SK-N-SH (cell line): ENCODE data around the gene RRP1B. TPM values are rescaled to one million over a fixed set of nuclear protein-coding genes. Genes with fewer than 3 reads are reported as not detected.

Source experiments
- CTCF ChIA-PET: fragments of 300-600, 350-600 bp; formaldehyde crosslinking; extraction: SDS; loops from one replicate; lab custom pipeline; 2021; lab: Yijun Ruan, JAX
- POLR2A ChIA-PET: fragments of 350-600 bp; sonication (Branson Sonifier 250); formaldehyde crosslinking; extraction: SDS; loops from one replicate; lab custom pipeline; 2020; ENCODE audit warnings: antibody characterized with exemption, inconsistent platforms; lab: Yijun Ruan, JAX
- DNase-seq: peaks from one replicate; pipeline ENCODE4 v3.0.0; 2012
- H2AFZ ChIP-seq: fragments of 200-600 bp; sonication (generic); 2 replicates; pipeline ENCODE4 v1.8.1; 2016; ENCODE audit warnings: antibody characterized with exemption, mild to moderate bottlenecking, low read depth
- H3F3A ChIP-seq: fragments of 200-600 bp; sonication (generic); replicated peaks from 2 replicates; pipeline ENCODE3; 2016; ENCODE audit warnings: antibody characterized with exemption, mild to moderate bottlenecking; ENCODE audit not compliant: insufficient read depth
- H3K27ac ChIP-seq, 2 experiments: fragments of 200-500 bp in 1 of 2; fragments of 200-600 bp in 1 of 2; sonication (Bioruptor generic) in 1 of 2; sonication (generic), shearing (Covaris generic) in 1 of 2; 2 replicates each; pipeline versions ENCODE4 v1.5.1 to v1.6.1; 2014 to 2016; ENCODE audit warnings: low read depth in 2 of 2, inconsistent platforms in 1 of 2, low read length in 1 of 2, mild to moderate bottlenecking in 1 of 2, mixed read lengths in 1 of 2
- H3K27me3 ChIP-seq: fragments of 200-600 bp; sonication (generic), shearing (Covaris generic); 2 replicates; pipeline ENCODE4 v1.6.1; 2016; ENCODE audit warnings: mixed run types; ENCODE audit not compliant: insufficient read depth
- H3K36me3 ChIP-seq, 2 experiments: fragments of 200-500 bp in 1 of 2; fragments of 200-600 bp in 1 of 2; sonication (Bioruptor generic) in 1 of 2; sonication (generic) in 1 of 2; replicated peaks in 1 of 2; 2 replicates each; pipeline versions ENCODE3 to v1.5.1; 2014 to 2016; ENCODE audit warnings: low read length in 1 of 2, mild to moderate bottlenecking in 1 of 2; ENCODE audit not compliant: insufficient read depth in 2 of 2, control insufficient read depth in 1 of 2
- H3K4me1 ChIP-seq, 2 experiments: fragments of 200-500 bp in 1 of 2; fragments of 200-600 bp in 1 of 2; sonication (Bioruptor generic) in 1 of 2; sonication (generic), shearing (Covaris generic) in 1 of 2; 2 replicates each; pipeline versions ENCODE4 v1.5.1 to v1.6.1; 2014 to 2016; ENCODE audit warnings: low read depth in 1 of 2, low read length in 1 of 2, mixed run types in 1 of 2; ENCODE audit not compliant: insufficient read depth in 2 of 2, control insufficient read depth in 1 of 2
- H3K4me2 ChIP-seq: fragments of 200-600 bp; sonication (generic), shearing (Covaris generic); 2 replicates; pipeline ENCODE4 v1.6.1; 2017; ENCODE audit warnings: mixed run types
- H3K4me3 ChIP-seq, 2 experiments: fragments of 200-500 bp in 1 of 2; fragments of 200-600 bp in 1 of 2; sonication (Bioruptor generic) in 1 of 2; sonication (generic), shearing (Covaris generic) in 1 of 2; 2 replicates each; pipeline versions ENCODE4 v1.5.1 to v1.8.1; 2014 to 2016; ENCODE audit warnings: low read depth in 2 of 2, inconsistent platforms in 1 of 2, low read length in 1 of 2, mild to moderate bottlenecking in 1 of 2, mixed read lengths in 1 of 2, moderate library complexity in 1 of 2
- H3K79me2 ChIP-seq: fragments of 200-600 bp; sonication (generic); 2 replicates; pipeline ENCODE4 v1.8.1; 2017; ENCODE audit warnings: mild to moderate bottlenecking; ENCODE audit not compliant: insufficient read depth
- H3K9ac ChIP-seq: fragments of 200-600 bp; sonication (generic); 2 replicates; pipeline ENCODE4 v1.6.1; 2017; ENCODE audit warnings: mixed run types
- H3K9me2 ChIP-seq: fragments of 200-600 bp; sonication (generic); 2 replicates; pipeline ENCODE4 v1.6.1; 2017; ENCODE audit warnings: mixed run types
- H3K9me3 ChIP-seq: fragments of 200-600 bp; sonication (generic); 2 replicates; pipeline ENCODE4 v1.6.1; 2017; ENCODE audit warnings: mixed run types, mild to moderate bottlenecking, moderate library complexity
- H4K20me1 ChIP-seq: fragments of 200-600 bp; sonication (generic); 2 replicates; pipeline ENCODE4 v1.6.1; 2017; ENCODE audit warnings: mild to moderate bottlenecking, mixed run types; ENCODE audit not compliant: insufficient read depth
- CHD2 ChIP-seq: fragments of 150-350 bp; IDR thresholded peaks from 2 replicates; pipeline ENCODE4 v1.6.1; 2018; ENCODE audit warnings: low read length; ENCODE audit not compliant: partially characterized antibody
- EZH2phosphoT487 ChIP-seq: fragments of 200-600 bp; sonication (generic); IDR thresholded peaks from 2 replicates; pipeline ENCODE4 v1.6.1; 2017; ENCODE audit warnings: low read depth, mixed run types, mild to moderate bottlenecking, antibody characterized with exemption, moderate library complexity, borderline replicate concordance
- FOXJ3 ChIP-seq: sonication (generic); formaldehyde crosslinking; IDR thresholded peaks from 2 replicates; pipeline ENCODE4 v1.5.1; 2020; ENCODE audit warnings: mild to moderate bottlenecking, missing genetic modification reagents
- FOXM1 ChIP-seq: IDR thresholded peaks from 2 replicates; pipeline ENCODE4 v1.4.0; 2012; ENCODE audit warnings: low read depth, mild to moderate bottlenecking
- JUND ChIP-seq: IDR thresholded peaks from 2 replicates; pipeline ENCODE4 v1.4.0; 2012
- MAX ChIP-seq: IDR thresholded peaks from 2 replicates; pipeline ENCODE4 v1.4.0; 2012; ENCODE audit warnings: low read depth
- MEF2A ChIP-seq: IDR thresholded peaks from 2 replicates; pipeline ENCODE4 v1.4.0; 2012; ENCODE audit warnings: low read depth, borderline replicate concordance
- MXI1 ChIP-seq: IDR thresholded peaks from 2 replicates; pipeline ENCODE4 v1.6.1; 2012; ENCODE audit warnings: mild to moderate bottlenecking, low read depth, low read length, improper control_type of control experiment
- NFIC ChIP-seq: IDR thresholded peaks from 2 replicates; pipeline ENCODE4 v1.4.0; 2012; ENCODE audit warnings: borderline replicate concordance
- NRF1 ChIP-seq: IDR thresholded peaks from 2 replicates; pipeline ENCODE4 v1.6.1; 2012; ENCODE audit warnings: low read depth, mild to moderate bottlenecking, low read length
- RAD21 ChIP-seq: IDR thresholded peaks from 2 replicates; pipeline ENCODE4 v1.6.1; 2012; ENCODE audit warnings: mild to moderate bottlenecking, low read length
- RCOR1 ChIP-seq: fragments of 150-350 bp; IDR thresholded peaks from 2 replicates; pipeline ENCODE4 v1.6.1; 2017; ENCODE audit warnings: antibody characterized with exemption, low read length
- SMC3 ChIP-seq: IDR thresholded peaks from 2 replicates; pipeline ENCODE4 v1.6.1; 2012; ENCODE audit warnings: low read depth, low read length, improper control_type of control experiment
- TAF1 ChIP-seq: IDR thresholded peaks from 2 replicates; pipeline ENCODE4 v1.6.1; 2012; ENCODE audit warnings: low read depth, mild to moderate bottlenecking, low read length, moderate library complexity, borderline replicate concordance
- TEAD4 ChIP-seq: IDR thresholded peaks from 2 replicates; pipeline ENCODE4 v1.4.0; 2012; ENCODE audit warnings: mild to moderate bottlenecking, borderline replicate concordance; ENCODE audit not compliant: insufficient read depth
- YY1 ChIP-seq: IDR thresholded peaks from 2 replicates; pipeline ENCODE4 v1.4.0; 2012; ENCODE audit warnings: low read depth, mild to moderate bottlenecking
- WGBS: methylation state at CpG from one replicate; pipeline ENCODE4 v1.1.6; 2017; ENCODE audit warnings: low lambda C conversion rate; 5-methylcytosine and 5-hydroxymethylcytosine counted together
- polyA plus RNA-seq, 3 experiments: library from polyadenylated mRNA; depleted of rRNA; stranded (reverse); fragments of >200 nt; gene quantifications; 2 replicates each; pipeline ENCODE4 v1.2.3, GENCODE V29; 2012
- TF ChIP-seq, protein P1 (sequence below): fragments of 200-600 bp; sonication (generic); IDR thresholded peaks from 2 replicates; pipeline ENCODE4 v1.6.1; 2017; ENCODE audit warnings: antibody characterized with exemption, mild to moderate bottlenecking, moderate library complexity
- TF ChIP-seq, protein P2 (sequence below): IDR thresholded peaks from 2 replicates; pipeline ENCODE4 v1.6.1; 2012; ENCODE audit warnings: mild to moderate bottlenecking, low read depth, low read length, moderate library complexity
- TF ChIP-seq, protein P3 (sequence below): IDR thresholded peaks from 2 replicates; pipeline ENCODE4; 2012
- TF ChIP-seq, protein P4 (sequence below): fragments of 150-350 bp; IDR thresholded peaks from 2 replicates; pipeline ENCODE4 v1.6.1; 2017; ENCODE audit warnings: antibody characterized with exemption, low read length, low read depth, borderline replicate concordance

Gene RRP1B
- polyA plus RNA-seq, 1 of the 3 experiments (the other 2 are of a cell fraction): 10.4 TPM

DNA sequence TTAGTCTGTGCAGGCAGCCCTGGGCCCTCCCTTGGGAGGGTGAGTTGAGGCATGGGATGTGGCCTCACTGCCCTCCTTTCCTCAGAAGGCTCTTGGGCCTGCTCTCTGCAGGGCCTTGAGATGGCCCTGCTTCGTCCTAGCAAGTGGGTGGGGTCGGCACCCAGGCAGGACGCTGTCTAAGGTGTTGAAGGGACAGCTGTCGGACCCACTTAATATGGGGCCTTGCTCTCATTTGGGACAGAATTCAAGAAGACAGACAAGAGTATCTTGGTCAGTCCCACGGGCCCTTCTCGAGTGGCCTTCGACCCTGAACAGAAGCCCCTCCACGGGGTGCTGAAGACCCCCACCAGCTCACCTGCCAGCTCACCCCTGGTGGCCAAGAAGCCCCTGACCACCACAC lies 33.6 kb downstream of the RRP1B start (continued):
- TF ChIP-seq, protein P1, sequence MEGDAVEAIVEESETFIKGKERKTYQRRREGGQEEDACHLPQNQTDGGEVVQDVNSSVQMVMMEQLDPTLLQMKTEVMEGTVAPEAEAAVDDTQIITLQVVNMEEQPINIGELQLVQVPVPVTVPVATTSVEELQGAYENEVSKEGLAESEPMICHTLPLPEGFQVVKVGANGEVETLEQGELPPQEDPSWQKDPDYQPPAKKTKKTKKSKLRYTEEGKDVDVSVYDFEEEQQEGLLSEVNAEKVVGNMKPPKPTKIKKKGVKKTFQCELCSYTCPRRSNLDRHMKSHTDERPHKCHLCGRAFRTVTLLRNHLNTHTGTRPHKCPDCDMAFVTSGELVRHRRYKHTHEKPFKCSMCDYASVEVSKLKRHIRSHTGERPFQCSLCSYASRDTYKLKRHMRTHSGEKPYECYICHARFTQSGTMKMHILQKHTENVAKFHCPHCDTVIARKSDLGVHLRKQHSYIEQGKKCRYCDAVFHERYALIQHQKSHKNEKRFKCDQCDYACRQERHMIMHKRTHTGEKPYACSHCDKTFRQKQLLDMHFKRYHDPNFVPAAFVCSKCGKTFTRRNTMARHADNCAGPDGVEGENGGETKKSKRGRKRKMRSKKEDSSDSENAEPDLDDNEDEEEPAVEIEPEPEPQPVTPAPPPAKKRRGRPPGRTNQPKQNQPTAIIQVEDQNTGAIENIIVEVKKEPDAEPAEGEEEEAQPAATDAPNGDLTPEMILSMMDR: no peak

GRCh38 chr21:43693981-43694380 lies 34.6 kb downstream of the RRP1B start:
- WGBS: 95% methylated on average over 23 of the region's 23 CpGs
- Histone ChIP-seq H3K4me3 (no peak overlapping the region), H2AFZ (no peak overlapping the region), H3K36me3 (peaks cover 15 to 51% of the 10 kb centered on the region in 2 experiments), H3K9me2 (no peaks in the 10 kb centered on the region), H3K9me3 (no peaks in the 10 kb centered on the region), H3K4me1 (no peaks in the 10 kb centered on the region), H3K27me3 (no peaks in the 10 kb centered on the region), H3F3A (no peaks in the 10 kb centered on the region), H3K9ac (no peak overlapping the region), H3K27ac (no peak overlapping the region), H3K4me2 (no peak overlapping the region), H3K79me2 (no peaks in the 10 kb centered on the region), H4K20me1 (no peaks in the 10 kb centered on the region)
- TF ChIP-seq, protein P2, sequence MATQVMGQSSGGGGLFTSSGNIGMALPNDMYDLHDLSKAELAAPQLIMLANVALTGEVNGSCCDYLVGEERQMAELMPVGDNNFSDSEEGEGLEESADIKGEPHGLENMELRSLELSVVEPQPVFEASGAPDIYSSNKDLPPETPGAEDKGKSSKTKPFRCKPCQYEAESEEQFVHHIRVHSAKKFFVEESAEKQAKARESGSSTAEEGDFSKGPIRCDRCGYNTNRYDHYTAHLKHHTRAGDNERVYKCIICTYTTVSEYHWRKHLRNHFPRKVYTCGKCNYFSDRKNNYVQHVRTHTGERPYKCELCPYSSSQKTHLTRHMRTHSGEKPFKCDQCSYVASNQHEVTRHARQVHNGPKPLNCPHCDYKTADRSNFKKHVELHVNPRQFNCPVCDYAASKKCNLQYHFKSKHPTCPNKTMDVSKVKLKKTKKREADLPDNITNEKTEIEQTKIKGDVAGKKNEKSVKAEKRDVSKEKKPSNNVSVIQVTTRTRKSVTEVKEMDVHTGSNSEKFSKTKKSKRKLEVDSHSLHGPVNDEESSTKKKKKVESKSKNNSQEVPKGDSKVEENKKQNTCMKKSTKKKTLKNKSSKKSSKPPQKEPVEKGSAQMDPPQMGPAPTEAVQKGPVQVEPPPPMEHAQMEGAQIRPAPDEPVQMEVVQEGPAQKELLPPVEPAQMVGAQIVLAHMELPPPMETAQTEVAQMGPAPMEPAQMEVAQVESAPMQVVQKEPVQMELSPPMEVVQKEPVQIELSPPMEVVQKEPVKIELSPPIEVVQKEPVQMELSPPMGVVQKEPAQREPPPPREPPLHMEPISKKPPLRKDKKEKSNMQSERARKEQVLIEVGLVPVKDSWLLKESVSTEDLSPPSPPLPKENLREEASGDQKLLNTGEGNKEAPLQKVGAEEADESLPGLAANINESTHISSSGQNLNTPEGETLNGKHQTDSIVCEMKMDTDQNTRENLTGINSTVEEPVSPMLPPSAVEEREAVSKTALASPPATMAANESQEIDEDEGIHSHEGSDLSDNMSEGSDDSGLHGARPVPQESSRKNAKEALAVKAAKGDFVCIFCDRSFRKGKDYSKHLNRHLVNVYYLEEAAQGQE: no peak
- TF ChIP-seq, protein P3, sequence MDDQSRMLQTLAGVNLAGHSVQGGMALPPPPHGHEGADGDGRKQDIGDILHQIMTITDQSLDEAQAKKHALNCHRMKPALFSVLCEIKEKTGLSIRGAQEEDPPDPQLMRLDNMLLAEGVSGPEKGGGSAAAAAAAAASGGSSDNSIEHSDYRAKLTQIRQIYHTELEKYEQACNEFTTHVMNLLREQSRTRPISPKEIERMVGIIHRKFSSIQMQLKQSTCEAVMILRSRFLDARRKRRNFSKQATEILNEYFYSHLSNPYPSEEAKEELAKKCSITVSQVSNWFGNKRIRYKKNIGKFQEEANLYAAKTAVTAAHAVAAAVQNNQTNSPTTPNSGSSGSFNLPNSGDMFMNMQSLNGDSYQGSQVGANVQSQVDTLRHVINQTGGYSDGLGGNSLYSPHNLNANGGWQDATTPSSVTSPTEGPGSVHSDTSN: no peak
- no peak for TF ChIP-seq NFIC
- no peak for TF ChIP-seq SMC3
- TF ChIP-seq EZH2phosphoT487: no peak
- TF ChIP-seq RCOR1: no peak
- no peak for TF ChIP-seq RAD21
- TF ChIP-seq FOXJ3 (CRISPR knock-in tag): no peak
- TF ChIP-seq MAX: no peak
- no peak for TF ChIP-seq MXI1
- TF ChIP-seq TEAD4: no peak
- TF ChIP-seq, protein P4, sequence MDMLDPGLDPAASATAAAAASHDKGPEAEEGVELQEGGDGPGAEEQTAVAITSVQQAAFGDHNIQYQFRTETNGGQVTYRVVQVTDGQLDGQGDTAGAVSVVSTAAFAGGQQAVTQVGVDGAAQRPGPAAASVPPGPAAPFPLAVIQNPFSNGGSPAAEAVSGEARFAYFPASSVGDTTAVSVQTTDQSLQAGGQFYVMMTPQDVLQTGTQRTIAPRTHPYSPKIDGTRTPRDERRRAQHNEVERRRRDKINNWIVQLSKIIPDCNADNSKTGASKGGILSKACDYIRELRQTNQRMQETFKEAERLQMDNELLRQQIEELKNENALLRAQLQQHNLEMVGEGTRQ: no peak
- no peak for TF ChIP-seq TAF1
- TF ChIP-seq FOXM1: no peak
- no peak for TF ChIP-seq CHD2
- TF ChIP-seq YY1: no peak
- no peak for TF ChIP-seq MEF2A
- TF ChIP-seq NRF1: no peak
- no peak for TF ChIP-seq JUND
- no peak for DNase-seq
- ChIA-PET CTCF (interaction anchor here (1.2 kb wide), 1 partner anchor 26 kb away, joined by 3 read pairs; no protein-coding TSS in a partner anchor), POLR2A (no interaction called here)
